Smooth muscle cell of the umbilical artery (primary cell): ENCODE measurements around the gene ZNF69. TPM values are rescaled to one million over a fixed set of nuclear protein-coding genes. Genes with fewer than 3 reads are reported as not detected.

Experiments used
- total RNA-seq: library from RNA; depleted of rRNA; stranded (reverse); fragments of >200 nt; gene quantifications from 2 replicates; pipeline ENCODE4 v1.2.3, GENCODE V29; 2014

The ZNF69 gene
- total RNA-seq, result 19.3 and 20.1 TPM in 2 replicates

GRCh38 chr19:11887611-11888531 is at the start of gene ZNF69:
TSS of gene ZNF69 (plus strand) at chr19:11887782. CDS start at chr19:11887924, 142 bp downstream.

GRCh38 chr19:11848594-11849469 is 38.8 kb upstream of the ZNF69 start, which contains the start of gene ZNF439:
TSS of gene ZNF439 (plus strand) at chr19:11848726. CDS start at chr19:11848868, 142 bp downstream.

DNA sequence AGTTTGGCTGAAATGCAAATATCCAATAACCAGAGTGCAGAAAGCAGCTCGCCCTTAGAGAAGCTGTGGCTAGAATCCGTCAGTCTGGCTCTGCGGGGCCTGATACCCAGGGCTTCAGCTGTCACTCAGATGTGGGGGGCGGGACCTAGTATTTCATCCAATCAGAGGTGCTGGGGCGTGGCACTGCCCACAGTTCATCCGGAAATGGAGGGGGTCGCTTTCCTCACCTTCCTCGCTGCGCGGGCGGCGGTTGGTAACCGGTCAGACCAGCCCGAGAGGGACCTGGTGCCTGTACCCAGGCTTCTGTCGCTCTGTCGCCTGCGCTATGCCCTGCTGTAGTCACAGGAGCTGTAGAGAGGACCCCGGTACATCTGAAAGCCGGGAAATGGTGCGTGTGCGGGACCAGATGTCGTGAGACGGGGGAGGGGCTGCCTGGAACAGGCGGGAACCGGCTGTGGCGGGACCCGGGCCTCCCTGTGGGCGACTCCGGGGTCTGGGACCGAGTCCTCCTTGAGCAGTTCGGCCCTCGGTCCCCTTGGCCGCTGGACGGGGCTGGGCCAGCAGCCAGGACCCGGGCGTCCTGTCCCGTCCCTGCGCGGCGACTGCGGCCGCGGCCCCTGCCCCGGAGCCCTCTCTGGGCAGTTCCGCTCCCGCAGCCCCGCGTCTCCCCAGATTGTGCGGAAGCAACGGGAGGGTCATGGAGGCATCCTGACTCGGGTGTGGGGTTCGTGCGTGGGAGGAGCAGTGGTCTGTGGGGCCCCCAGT is 37.5 kb downstream of the ZNF69 start, which contains the start of gene ZNF700:
Gene ZNF700 (plus strand): TSS at position 222 of the 765 bp plus-strand sequence. CDS start 104 bp downstream, at position 326.

Other genes starting within 250 kb of the ZNF69 start
- 5.6 and 6.4 TPM in 2 replicates for gene ZNF823, start 148.8 kb upstream of the ZNF69 start, total RNA-seq
- gene ZNF441, start 120.8 kb upstream of the ZNF69 start, total RNA-seq, result 8.1 and 14.0 TPM in 2 replicates
- 4.4 and 5.3 TPM in 2 replicates for gene ZNF491, start 89.3 kb upstream of the ZNF69 start, total RNA-seq
- gene ZNF440, start 73.5 kb upstream of the ZNF69 start, total RNA-seq, result 9.8 and 11.9 TPM in 2 replicates
- 8.9 and 11.0 TPM in 2 replicates for gene ZNF439, start 39.1 kb upstream of the ZNF69 start, total RNA-seq
- 9.2 and 11.9 TPM in 2 replicates for gene ZNF700, start 37.3 kb downstream of the ZNF69 start, total RNA-seq
- gene ZNF763, start 77.3 kb downstream of the ZNF69 start, total RNA-seq, result 1.2 and 2.7 TPM in 2 replicates
- 4.2 and 5.0 TPM in 2 replicates for gene ZNF433, start 147.9 kb downstream of the ZNF69 start, total RNA-seq
- 0.18 TPM in 1 of 2 replicates, not detected in the other for gene ZNF878, start 165.2 kb downstream of the ZNF69 start, total RNA-seq
- 6.7 and 8.0 TPM in 2 replicates for gene ZNF844, start 176.9 kb downstream of the ZNF69 start, total RNA-seq